Loucy (cell line): ENCODE results near the gene DDR1.

Experiments used
- H2AFZ ChIP-seq: fragments of 200-600 bp; sonication (generic); 2 replicates; pipeline ENCODE4 v1.6.0; 2016; ENCODE audit warnings: antibody characterized with exemption, mild to moderate bottlenecking, low read length, moderate library complexity
- H3F3A ChIP-seq: fragments of 200-600 bp; 2 replicates; pipeline ENCODE4 v1.6.0; 2016; ENCODE audit warnings: antibody characterized with exemption, low read depth, mild to moderate bottlenecking
- H3K27me3 ChIP-seq: fragments of 200-600 bp; sonication (generic); 2 replicates; pipeline ENCODE4 v1.6.1; 2014; ENCODE audit warnings: low read length, mild to moderate bottlenecking; ENCODE audit not compliant: insufficient read depth, poor library complexity, severe bottlenecking
- H3K36me3 ChIP-seq: fragments of 200-600 bp; sonication (generic); 2 replicates; pipeline ENCODE4 v1.6.1; 2016; ENCODE audit warnings: low read length; ENCODE audit not compliant: insufficient read depth
- H3K4me1 ChIP-seq: fragments of 200-600 bp; sonication (generic); 2 replicates; pipeline ENCODE4 v1.5.1; 2014; ENCODE audit warnings: low read length, mild to moderate bottlenecking; ENCODE audit not compliant: insufficient read depth, poor library complexity, severe bottlenecking
- H3K4me2 ChIP-seq: fragments of 200-600 bp; sonication (generic); 2 replicates; pipeline ENCODE4 v1.6.0; 2014; ENCODE audit warnings: antibody characterized with exemption, low read length, low read depth, mild to moderate bottlenecking; ENCODE audit not compliant: poor library complexity, severe bottlenecking
- H3K4me3 ChIP-seq: fragments of 200-600 bp; sonication (generic); 2 replicates; pipeline ENCODE4 v1.5.1; 2014; ENCODE audit warnings: low read length, mild to moderate bottlenecking, mixed read lengths; ENCODE audit not compliant: poor library complexity, severe bottlenecking
- H3K79me2 ChIP-seq: fragments of 200-600 bp; sonication (generic); 2 replicates; pipeline ENCODE4 v1.6.1; 2014; ENCODE audit warnings: low read length; ENCODE audit not compliant: insufficient read depth
- H3K9ac ChIP-seq: fragments of 200-600 bp; sonication (generic); 2 replicates; pipeline ENCODE4 v1.6.0; 2014; ENCODE audit warnings: mild to moderate bottlenecking, low read depth, low read length, moderate library complexity; ENCODE audit not compliant: poor library complexity, severe bottlenecking
- H3K9me2 ChIP-seq: fragments of 200-600 bp; sonication (generic); replicated peaks from 2 replicates; pipeline ENCODE4 v1.6.1; 2016; ENCODE audit warnings: low read depth, low read length, mixed read lengths
- H3K9me3 ChIP-seq: fragments of 200-600 bp; sonication (generic); 2 replicates; pipeline ENCODE4 v1.6.1; 2014; ENCODE audit warnings: mild to moderate bottlenecking, antibody characterized with exemption, low read length, low read depth; ENCODE audit not compliant: insufficient read depth
- H4K20me1 ChIP-seq: fragments of 200-600 bp; sonication (generic); 2 replicates; pipeline ENCODE4 v1.6.0; 2014; ENCODE audit warnings: antibody characterized with exemption, low read length, mild to moderate bottlenecking; ENCODE audit not compliant: insufficient read depth, poor library complexity, severe bottlenecking
- CTCF ChIP-seq: fragments of 200-600 bp; sonication (generic); conservative IDR thresholded peaks from 2 replicates; pipeline ENCODE4 v1.5.1; 2014; ENCODE audit warnings: mild to moderate bottlenecking, antibody characterized with exemption, low read length
- EZH2phosphoT487 ChIP-seq: fragments of 200-600 bp; IDR thresholded peaks from 2 replicates; pipeline ENCODE4 v1.6.1; 2018; ENCODE audit warnings: antibody characterized with exemption, mild to moderate bottlenecking, moderate library complexity, borderline replicate concordance

Gene DDR1

GRCh38 chr6:30889921-30890645, 5.8 kb downstream of the DDR1 start:
- H4K20me1 ChIP-seq, result no peaks in the 10 kb centered on the region
- no peaks in the 10 kb centered on the region for H3K9me2 ChIP-seq
- no peak overlapping the region for H2AFZ ChIP-seq
- TF ChIP-seq CTCF (no peak), EZH2phosphoT487 (no peak)
- no peaks in the 10 kb centered on the region for H3K79me2 ChIP-seq
- no peak overlapping the region for H3K4me3 ChIP-seq
- no peaks in the 10 kb centered on the region for H3F3A ChIP-seq
- H3K4me1 ChIP-seq, result no peaks in the 10 kb centered on the region
- H3K36me3 ChIP-seq, result no peaks in the 10 kb centered on the region
- H3K9me3 ChIP-seq, result no peaks in the 10 kb centered on the region
- no peak overlapping the region for H3K4me2 ChIP-seq
- H3K9ac ChIP-seq, result no peak overlapping the region
- peaks cover 7% of the 10 kb centered on the region for H3K27me3 ChIP-seq

GRCh38 chr6:30890646-30891449, 6.5 kb downstream of the DDR1 start:
- H2AFZ ChIP-seq, result no peak overlapping the region
- H3K4me3 ChIP-seq, result no peak overlapping the region
- H3K4me2 ChIP-seq, result no peak overlapping the region
- TF ChIP-seq CTCF (no peak), EZH2phosphoT487 (no peak)
- no peak overlapping the region for H3K9ac ChIP-seq
- H3F3A ChIP-seq, result no peaks in the 10 kb centered on the region
- H3K9me2 ChIP-seq, result no peaks in the 10 kb centered on the region
- no peaks in the 10 kb centered on the region for H3K4me1 ChIP-seq
- H3K79me2 ChIP-seq, result no peaks in the 10 kb centered on the region
- no peaks in the 10 kb centered on the region for H3K27me3 ChIP-seq
- H3K36me3 ChIP-seq, result no peaks in the 10 kb centered on the region
- no peaks in the 10 kb centered on the region for H4K20me1 ChIP-seq
- H3K9me3 ChIP-seq, result no peaks in the 10 kb centered on the region

GRCh38 chr6:30891450-30891723, 7.1 kb downstream of the DDR1 start:
- Histone ChIP-seq H3K9me2 (no peaks in the 10 kb centered on the region), H3F3A (no peaks in the 10 kb centered on the region), H3K4me2 (no peak overlapping the region), H3K9me3 (no peaks in the 10 kb centered on the region), H3K36me3 (no peaks in the 10 kb centered on the region), H4K20me1 (no peaks in the 10 kb centered on the region), H2AFZ (no peak overlapping the region), H3K9ac (no peak overlapping the region), H3K4me1 (no peaks in the 10 kb centered on the region), H3K79me2 (no peaks in the 10 kb centered on the region), H3K4me3 (no peak overlapping the region), H3K27me3 (no peaks in the 10 kb centered on the region)
- TF ChIP-seq EZH2phosphoT487, result no peak
- TF ChIP-seq CTCF, result no peak
